Peyer's patch (tissue), 4 donors: ENCODE data around the gene EYS. TPM values are rescaled to one million over a fixed set of nuclear protein-coding genes. Genes with fewer than 3 reads are reported as not detected.

Experiments used
- DNase-seq, 3 donors: peaks; one replicate each; pipeline ENCODE4 v3.0.0-alpha.2; 2017 to 2019
- H3K27ac ChIP-seq, 4 donors: fragments of 200-600 bp; sonication (generic); one replicate each; pipeline ENCODE4 v1.5.1; 2016 to 2019
- H3K27me3 ChIP-seq, 2 donors: fragments of 200-600 bp; sonication (generic); one replicate each; pipeline ENCODE4 v1.5.1; 2019
- H3K36me3 ChIP-seq, 3 donors: fragments of 200-600 bp; sonication (generic); one replicate each; pipeline ENCODE4 v1.5.1; 2016 to 2019
- H3K4me1 ChIP-seq, 4 donors: fragments of 200-600 bp; sonication (generic); one replicate each; pipeline ENCODE4 v1.5.1; 2016 to 2019
- H3K4me3 ChIP-seq, 4 donors: fragments of 200-600 bp; sonication (generic); 1 replicate in 3 of 4; 2 replicates in 1 of 4; pipeline ENCODE4 v1.5.1; 2016 to 2019; ENCODE audit warnings: mild to moderate bottlenecking in 1 of 4
- H3K9me3 ChIP-seq, 4 donors: fragments of 200-600 bp; sonication (generic); one replicate each; pipeline ENCODE4 v1.5.1; 2016 to 2019; ENCODE audit warnings: mild to moderate bottlenecking in 1 of 4
- CTCF ChIP-seq, 6 experiments: fragments of 450-650 bp in 4 of 6; fragments of 200-600 bp in 2 of 6; sonication (generic) in 1 of 6; IDR thresholded peaks; one replicate each; pipeline ENCODE4 v1.5.1; 2017 to 2019; ENCODE audit warnings: antibody characterized with exemption in 6 of 6, mild to moderate bottlenecking in 3 of 6, moderate library complexity in 1 of 6
- POLR2A ChIP-seq, 2 donors: fragments of 450-650 bp; IDR thresholded peaks; one replicate each; pipeline ENCODE4 v1.5.1; 2017; ENCODE audit warnings: antibody characterized with exemption in 2 of 2, mild to moderate bottlenecking in 2 of 2, moderate library complexity in 2 of 2
- total RNA-seq, 4 donors: library from RNA; depleted of rRNA; stranded (reverse); fragments of >200 nt; gene quantifications; one replicate each; pipeline ENCODE4 v1.1.0, GENCODE V29; 2016

Gene EYS
- total RNA-seq, 4 donors from 2014 or later, result 0.13 to 1.5 (median 0.35) TPM; not detected in 1

- no peaks in the 10 kb centered on the region for H3K27me3 ChIP-seq
- H3K27ac ChIP-seq, result no peak overlapping the region
- no peak for TF ChIP-seq CTCF (IDR thresholded peaks at IDR 0.05)
- TF ChIP-seq POLR2A (IDR thresholded peaks at IDR 0.05), result no peak
- H3K9me3 ChIP-seq, result no peaks in the 10 kb centered on the region
- H3K4me3 ChIP-seq, result no peak overlapping the region
- H3K36me3 ChIP-seq, result no peaks in the 10 kb centered on the region
- no peak for DNase-seq
- no peaks in the 10 kb centered on the region for H3K4me1 ChIP-seq
Observed at GRCh38 chr6:63795826-63796225, 1911.2 kb downstream of the EYS start.

- TF ChIP-seq CTCF (IDR thresholded peaks at IDR 0.05) (no peak), POLR2A (IDR thresholded peaks at IDR 0.05) (no peak)
- no peaks in the 10 kb centered on the region for H3K4me1 ChIP-seq
- no peaks in the 10 kb centered on the region for H3K27me3 ChIP-seq
- DNase-seq, result no peak
- no peak overlapping the region for H3K4me3 ChIP-seq
- no peaks in the 10 kb centered on the region for H3K36me3 ChIP-seq
- no peak overlapping the region for H3K27ac ChIP-seq
- no peaks in the 10 kb centered on the region for H3K9me3 ChIP-seq
Observed at GRCh38 chr6:63795006-63795405, 1912.0 kb downstream of the EYS start.

GRCh38 chr6:63793465-63794137 is 1913.4 kb downstream of the EYS start:
- H3K27ac ChIP-seq, result no peak overlapping the region

GRCh38 chr6:63792736-63793464 is 1914.1 kb downstream of the EYS start:
- no peaks in the 10 kb centered on the region for H3K27me3 ChIP-seq
- TF ChIP-seq POLR2A (IDR thresholded peaks at IDR 0.05) (no peak), CTCF (IDR thresholded peaks at IDR 0.05) (no peak)
- no peaks in the 10 kb centered on the region for H3K4me1 ChIP-seq
- DNase-seq, result no peak
- H3K36me3 ChIP-seq, result no peaks in the 10 kb centered on the region
- H3K9me3 ChIP-seq, result no peaks in the 10 kb centered on the region
- no peak overlapping the region for H3K27ac ChIP-seq
- no peak overlapping the region for H3K4me3 ChIP-seq

More at GRCh38 chr6:63793465-63794137, 1913.4 kb downstream of the EYS start:
- Histone ChIP-seq H3K27me3 (no peaks in the 10 kb centered on the region), H3K4me1 (no peaks in the 10 kb centered on the region), H3K36me3 (no peaks in the 10 kb centered on the region), H3K4me3 (no peak overlapping the region), H3K9me3 (no peaks in the 10 kb centered on the region)
- DNase-seq, result no peak
- no peak for TF ChIP-seq CTCF (IDR thresholded peaks at IDR 0.05)
- TF ChIP-seq POLR2A (IDR thresholded peaks at IDR 0.05), result no peak

GRCh38 chr6:63790334-63790733 is 1916.7 kb downstream of the EYS start:
- Histone ChIP-seq H3K27me3 (no peaks in the 10 kb centered on the region), H3K9me3 (no peaks in the 10 kb centered on the region), H3K4me3 (no peak overlapping the region), H3K36me3 (no peaks in the 10 kb centered on the region), H3K4me1 (no peaks in the 10 kb centered on the region), H3K27ac (no peak overlapping the region)
- no peak for TF ChIP-seq CTCF (IDR thresholded peaks at IDR 0.05)
- no peak for TF ChIP-seq POLR2A (IDR thresholded peaks at IDR 0.05)
- DNase-seq, result no peak
